ENCODE data around the gene ARFRP1.

The ARFRP1 gene

GRCh38 chr20:63751471-63752271 lies 43.9 kb upstream of the ARFRP1 start:
- no peak for TF ChIP-seq CTCF (IDR thresholded peaks at IDR 0.05)
- no peak for TF ChIP-seq ZFX (IDR thresholded peaks at IDR 0.05; ENCODE audit: borderline replicate concordance)
- H3K27ac ChIP-seq: no peak overlapping the region

- H3K27ac ChIP-seq: no peak overlapping the region
- TF ChIP-seq CTCF (IDR thresholded peaks at IDR 0.05) (no peak), ZFX (IDR thresholded peaks at IDR 0.05; ENCODE audit: borderline replicate concordance) (no peak)
Measured at GRCh38 chr20:63750807-63751470, 43.2 kb upstream of the ARFRP1 start.

- TF ChIP-seq ZFX (IDR thresholded peaks at IDR 0.05; ENCODE audit: borderline replicate concordance) (no peak), CTCF (IDR thresholded peaks at IDR 0.05) (no peak)
- no peak overlapping the region for H3K27ac ChIP-seq
Measured at GRCh38 chr20:63749597-63750508, 42.1 kb upstream of the ARFRP1 start.

- TF ChIP-seq ZFX (IDR thresholded peaks at IDR 0.05; ENCODE audit: borderline replicate concordance) (no peak), CTCF (IDR thresholded peaks at IDR 0.05) (no peak)
- H3K27ac ChIP-seq: no peak overlapping the region
Measured at GRCh38 chr20:63748934-63749270, 41.1 kb upstream of the ARFRP1 start.

- H3K27ac ChIP-seq: no peak overlapping the region
Measured at GRCh38 chr20:63748070-63748933, 40.5 kb upstream of the ARFRP1 start.

More at GRCh38 chr20:63748070-63748933, 40.5 kb upstream of the ARFRP1 start:
- TF ChIP-seq ZFX (IDR thresholded peaks at IDR 0.05; ENCODE audit: borderline replicate concordance) (no peak), CTCF (IDR thresholded peaks at IDR 0.05) (no peak)
